ENCODE results near the gene SLC9B2. TPM values are rescaled to one million over a fixed set of nuclear protein-coding genes. Genes with fewer than 3 reads are reported as not detected.

The SLC9B2 gene, protein sequence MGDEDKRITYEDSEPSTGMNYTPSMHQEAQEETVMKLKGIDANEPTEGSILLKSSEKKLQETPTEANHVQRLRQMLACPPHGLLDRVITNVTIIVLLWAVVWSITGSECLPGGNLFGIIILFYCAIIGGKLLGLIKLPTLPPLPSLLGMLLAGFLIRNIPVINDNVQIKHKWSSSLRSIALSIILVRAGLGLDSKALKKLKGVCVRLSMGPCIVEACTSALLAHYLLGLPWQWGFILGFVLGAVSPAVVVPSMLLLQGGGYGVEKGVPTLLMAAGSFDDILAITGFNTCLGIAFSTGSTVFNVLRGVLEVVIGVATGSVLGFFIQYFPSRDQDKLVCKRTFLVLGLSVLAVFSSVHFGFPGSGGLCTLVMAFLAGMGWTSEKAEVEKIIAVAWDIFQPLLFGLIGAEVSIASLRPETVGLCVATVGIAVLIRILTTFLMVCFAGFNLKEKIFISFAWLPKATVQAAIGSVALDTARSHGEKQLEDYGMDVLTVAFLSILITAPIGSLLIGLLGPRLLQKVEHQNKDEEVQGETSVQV
- 14.3 and 15.0 TPM in 2 replicates for total RNA-seq

DNA sequence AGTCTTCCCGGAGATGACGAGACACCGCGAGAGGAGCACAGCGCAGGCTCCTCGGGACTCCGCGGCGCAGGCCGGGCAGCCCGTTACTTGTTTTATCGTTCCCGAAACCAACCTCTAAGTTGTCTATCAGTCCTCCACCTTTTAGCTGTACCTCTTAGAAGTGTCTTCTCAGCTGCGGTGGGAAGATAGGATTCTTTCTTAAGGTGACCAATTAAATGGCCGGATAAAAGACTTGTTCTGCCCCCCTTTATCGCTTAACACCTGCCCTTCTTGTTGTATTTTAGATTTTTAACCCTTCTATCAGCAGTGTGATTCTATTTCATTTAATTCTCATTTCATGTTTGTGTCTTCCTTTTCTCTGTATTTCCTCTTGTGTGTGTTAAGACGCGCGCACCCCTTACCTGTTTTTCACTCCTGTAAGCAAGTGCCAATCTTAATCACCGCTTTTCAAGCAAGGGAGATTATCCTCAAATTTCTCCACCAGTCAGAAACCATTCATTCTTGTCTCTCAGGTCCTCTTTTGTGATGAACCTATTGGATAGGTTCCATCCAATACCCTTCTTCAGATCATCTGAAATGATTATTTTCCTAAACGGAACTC is at the start of gene SLC9B2:
SLC9B2 (minus strand) TSS at position 15 of the 601 bp plus-strand sequence. CDS start 9,211 bp downstream, outside the sequence.
- DNase-seq (ENCODE audit: low read depth in 2 of 2), result peak in 1 of 2 donors; percentile 21

DNA sequence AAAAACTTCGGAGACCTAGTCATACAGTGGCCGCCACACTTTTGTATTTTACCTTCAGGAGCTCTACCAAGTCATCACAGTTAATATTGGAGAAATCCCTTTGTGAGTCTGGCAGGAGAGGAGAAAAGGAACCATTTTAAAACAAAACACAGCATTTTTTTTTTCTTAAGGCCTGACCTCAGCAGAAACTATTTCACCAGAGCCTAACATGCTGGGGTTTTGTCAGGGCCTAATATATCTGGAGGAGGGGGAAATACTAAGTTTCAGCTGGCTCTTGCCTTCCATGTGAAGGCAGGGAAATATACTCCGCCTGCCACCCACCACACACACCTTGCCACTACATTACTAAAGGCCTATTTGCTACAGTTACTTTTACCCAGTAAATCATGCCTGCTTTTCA is 49.6 kb upstream of the SLC9B2 start:
- no peak for DNase-seq (ENCODE audit: low read depth in 2 of 2)

DNA sequence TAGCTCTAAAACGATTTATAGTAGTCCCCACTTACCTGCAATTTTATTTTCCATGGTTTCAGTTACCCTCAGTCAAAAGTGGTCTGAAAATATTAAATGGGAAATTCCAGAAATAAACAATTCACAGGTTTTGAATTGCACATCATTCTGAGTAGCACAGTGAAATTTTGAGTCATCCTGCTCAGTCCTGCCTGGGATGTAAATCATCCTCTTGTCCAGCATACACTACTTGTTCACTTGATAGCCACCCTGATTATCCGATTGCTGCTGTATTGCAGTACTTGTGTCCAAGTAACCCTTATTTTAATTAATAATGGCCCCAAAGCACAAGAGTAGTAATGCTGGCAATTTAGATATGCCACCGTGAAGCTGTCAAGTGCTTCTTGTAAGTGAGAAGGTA is 46.6 kb upstream of the SLC9B2 start:
- DNase-seq (ENCODE audit: low read depth in 2 of 2), result no peak

DNA sequence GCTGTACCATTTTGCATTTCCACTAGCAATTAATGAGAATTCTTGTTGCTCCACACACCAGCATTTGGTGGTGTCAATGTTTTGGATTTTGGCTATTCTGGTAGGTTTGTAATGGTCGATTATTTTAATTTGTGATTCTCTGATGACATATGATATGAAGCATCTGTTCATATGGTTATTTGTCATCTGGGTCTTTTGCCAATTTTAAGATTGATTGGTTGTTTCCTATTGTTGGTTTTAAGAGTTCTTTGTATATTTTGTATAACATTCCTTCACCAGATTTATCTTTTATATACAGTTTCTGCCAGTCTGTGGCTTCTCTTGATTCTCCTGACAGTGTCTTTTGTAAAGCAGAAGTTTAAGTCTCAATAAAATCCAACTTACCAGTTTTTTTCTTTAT is 41.6 kb upstream of the SLC9B2 start:
- peak in 1 of 2 donors; percentile 51 for DNase-seq (ENCODE audit: low read depth in 2 of 2)

DNA sequence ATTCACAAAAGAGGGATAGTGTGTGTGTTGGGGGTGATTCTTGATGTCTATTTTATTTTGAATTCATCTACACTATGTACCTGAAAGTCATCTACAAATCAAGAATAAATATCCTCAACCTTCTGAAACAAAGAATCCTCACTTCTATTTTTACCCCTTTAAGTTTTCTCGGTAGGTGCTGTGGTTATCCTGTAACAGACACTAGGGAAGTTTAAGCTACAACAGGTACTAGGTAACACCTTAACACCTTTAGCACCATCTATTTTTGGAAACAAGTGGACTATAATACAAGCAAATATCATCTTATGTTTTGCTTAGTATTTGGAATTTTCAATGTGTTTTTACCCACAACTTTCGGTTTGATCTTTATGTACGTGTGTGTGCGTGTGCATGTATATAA is 35.0 kb upstream of the SLC9B2 start:
- no peak for DNase-seq (ENCODE audit: low read depth in 2 of 2)

DNA sequence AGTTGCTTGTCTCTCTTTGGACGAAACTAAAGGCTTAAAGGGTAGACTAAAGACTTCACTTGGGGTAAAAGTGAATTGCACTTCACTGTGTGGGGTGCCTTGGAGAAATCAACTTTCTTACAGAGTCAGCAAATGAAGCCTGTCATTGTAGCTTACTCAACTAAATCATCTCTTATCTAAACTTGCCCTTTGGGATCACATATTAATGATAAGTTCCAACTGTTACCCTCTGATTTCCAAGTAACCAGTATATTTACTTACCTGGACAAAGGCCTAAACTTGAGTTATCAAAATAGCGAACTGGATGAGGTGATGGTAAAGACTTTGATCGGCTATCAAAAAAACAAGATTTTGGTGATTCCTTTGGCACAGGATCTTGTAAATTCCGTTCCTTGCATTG is 32.0 kb upstream of the SLC9B2 start:
- DNase-seq (ENCODE audit: low read depth in 2 of 2), result no peak

DNA sequence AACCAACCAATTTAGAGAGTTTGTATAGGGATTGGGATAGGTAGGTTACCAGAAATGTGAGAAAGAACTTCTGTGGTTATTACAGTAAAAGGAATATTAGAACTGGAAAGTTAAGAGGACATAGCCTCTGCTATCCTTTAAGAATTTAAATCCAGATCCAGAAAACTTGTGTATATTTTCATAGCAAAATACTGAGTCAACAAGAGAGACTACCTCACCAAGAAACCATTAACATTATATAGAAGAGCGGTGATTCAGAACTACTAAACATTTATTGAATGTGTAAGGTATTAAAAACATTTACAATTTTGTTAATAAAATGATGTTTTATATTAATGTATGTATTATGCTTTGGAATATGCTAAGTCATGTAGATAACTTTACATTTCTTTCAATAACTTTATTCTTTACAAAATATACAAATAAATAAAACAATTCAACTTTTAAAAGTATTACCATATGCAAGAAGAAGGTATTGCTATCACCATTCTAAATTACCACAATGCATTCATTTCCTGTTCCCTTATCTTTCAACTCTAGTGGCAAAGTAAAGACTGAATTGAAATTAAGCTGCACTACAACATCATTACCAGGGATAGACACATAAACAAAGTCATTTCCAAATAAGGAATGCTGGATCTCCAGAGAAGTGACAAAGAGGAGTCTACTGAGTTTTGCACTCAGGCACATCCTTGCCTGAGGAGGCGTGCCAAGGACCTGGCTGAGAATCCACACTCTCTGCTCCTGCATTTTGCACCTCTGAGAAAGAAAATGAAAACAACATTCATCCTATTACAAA is 29.2 kb upstream of the SLC9B2 start:
- DNase-seq (ENCODE audit: low read depth in 2 of 2), result no peak

DNA sequence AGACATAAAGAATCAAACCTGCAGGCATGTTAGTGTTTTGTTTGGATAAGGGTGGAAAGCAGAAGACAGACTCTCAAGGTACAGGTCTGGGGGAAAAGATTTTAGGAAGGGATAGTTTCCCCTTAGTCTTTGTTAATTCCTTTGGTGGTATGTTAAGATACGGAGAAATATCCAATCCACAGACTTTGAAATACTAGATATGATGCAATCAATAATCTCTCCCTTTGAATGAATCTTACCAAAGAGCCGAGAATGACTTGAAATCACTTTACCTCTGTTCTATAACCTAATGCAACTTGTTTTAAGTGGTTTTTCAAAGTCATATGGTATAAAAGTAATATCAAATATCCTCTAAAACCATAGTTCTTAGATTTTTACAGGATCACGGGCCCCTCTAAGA is 28.3 kb upstream of the SLC9B2 start:
- DNase-seq (ENCODE audit: low read depth in 2 of 2), result no peak

DNA sequence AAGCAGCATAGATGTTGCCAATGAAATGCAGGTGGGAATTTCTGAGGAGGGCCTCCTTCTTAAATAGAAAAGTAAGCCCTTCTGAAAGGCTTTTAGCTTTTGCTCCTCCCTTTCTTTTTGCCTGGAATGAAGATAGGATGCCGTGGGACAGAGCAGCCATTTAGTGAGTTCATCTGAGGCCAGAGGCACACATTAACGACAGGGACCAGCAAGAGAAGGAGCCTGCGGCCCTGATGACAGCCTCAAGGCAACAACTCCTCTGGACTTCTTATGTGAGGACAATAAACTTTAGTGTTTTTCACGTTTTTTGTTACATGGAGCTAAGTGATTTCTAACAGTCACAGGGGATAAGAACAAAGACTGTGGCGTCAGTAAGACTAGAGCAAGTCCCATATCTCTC is 24.1 kb upstream of the SLC9B2 start:
- DNase-seq (ENCODE audit: low read depth in 2 of 2), result no peak

DNA sequence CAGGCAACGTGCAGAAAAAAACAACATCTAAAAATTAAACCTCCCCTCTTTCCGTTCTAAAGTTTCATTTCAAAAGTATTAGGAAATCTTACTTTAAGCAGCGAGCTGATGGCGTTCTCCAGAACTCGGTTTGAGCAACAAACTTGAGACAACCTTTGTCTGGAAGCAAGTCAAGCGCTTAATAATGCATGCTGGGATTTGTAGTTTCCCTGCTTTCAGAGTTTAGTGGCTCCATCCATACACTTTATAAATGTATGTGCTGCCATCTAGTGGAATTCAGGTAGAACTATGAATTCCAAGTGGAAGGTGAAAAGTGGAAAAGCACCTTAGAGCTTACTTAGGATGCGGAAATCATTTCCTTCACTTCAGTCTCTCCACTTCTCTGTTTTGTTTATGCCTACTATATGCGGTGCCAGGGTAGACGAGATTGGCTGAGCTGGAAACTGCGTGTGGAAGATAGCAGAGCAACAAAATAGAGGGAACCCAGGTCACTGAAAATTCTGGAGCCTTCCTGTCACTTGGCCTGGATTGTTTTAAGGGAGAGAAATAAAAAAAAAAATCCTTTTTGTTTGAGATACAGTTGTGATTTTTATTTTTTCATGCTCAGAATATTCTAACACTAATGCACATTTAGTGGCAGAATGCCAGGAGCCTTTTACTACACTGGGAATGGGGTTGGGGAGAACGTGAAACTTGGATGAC is 23.3 kb upstream of the SLC9B2 start, which contains the start of gene BDH2:
BDH2 (minus strand) TSS at position 144 of the 702 bp plus-strand sequence. CDS start 3,580 bp downstream, outside the sequence.
- DNase-seq (ENCODE audit: low read depth in 2 of 2), result peak; percentile 86 to 94

DNA sequence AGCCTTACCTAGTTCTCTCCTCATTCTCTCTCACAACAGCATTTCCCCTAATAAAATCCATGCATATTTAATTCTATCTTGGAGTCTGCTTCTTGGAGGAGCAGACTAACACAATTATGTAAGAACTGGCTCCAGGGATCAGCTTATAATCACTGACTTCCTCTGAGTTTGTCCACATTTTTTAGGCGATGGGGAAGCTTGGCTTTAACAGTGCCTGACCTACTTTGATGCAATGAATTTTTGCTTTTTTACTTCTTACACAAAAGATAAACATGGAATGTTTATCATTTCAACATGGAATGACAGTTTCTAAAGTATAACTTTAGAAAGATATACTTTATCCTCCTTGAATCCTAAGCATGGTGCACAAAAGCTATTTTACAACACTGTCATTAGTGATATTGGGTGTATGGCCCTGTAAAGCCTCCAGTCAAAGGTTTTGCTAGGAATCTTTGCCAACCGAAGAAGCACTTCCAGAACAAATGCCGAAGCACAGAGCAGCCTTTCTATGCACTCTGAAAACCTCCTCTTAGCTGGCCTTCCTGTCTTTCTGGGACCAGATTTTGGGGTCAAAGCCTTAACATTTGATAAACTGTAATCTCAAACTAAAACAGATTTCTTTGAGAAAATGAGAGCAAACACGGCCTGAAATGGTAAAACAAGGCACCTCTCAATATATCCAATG is 22.3 kb upstream of the SLC9B2 start:
- peak in 1 of 2 donors; percentile 33 for DNase-seq (ENCODE audit: low read depth in 2 of 2)

DNA sequence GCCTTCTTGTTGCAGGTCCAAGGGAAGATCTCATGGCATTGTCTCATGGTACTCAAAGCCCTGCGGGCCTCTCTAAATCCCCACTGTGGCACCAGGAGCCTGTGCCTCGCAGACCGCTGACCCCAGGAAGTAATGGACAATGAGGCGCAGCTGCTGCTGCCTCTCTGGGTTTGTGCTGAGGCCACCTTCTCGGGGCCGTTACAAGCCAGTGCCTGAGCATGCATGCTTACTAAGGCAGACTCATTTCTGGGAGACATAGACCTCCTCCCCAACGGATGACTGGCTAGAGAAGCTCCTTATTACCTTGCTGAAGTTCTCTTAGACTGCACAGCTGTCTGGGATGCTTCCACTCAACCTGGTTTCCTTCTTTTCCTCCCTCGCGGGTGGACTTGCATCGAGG is 21.8 kb upstream of the SLC9B2 start:
- DNase-seq (ENCODE audit: low read depth in 2 of 2), result peak in 1 of 2 donors; percentile 26

DNA sequence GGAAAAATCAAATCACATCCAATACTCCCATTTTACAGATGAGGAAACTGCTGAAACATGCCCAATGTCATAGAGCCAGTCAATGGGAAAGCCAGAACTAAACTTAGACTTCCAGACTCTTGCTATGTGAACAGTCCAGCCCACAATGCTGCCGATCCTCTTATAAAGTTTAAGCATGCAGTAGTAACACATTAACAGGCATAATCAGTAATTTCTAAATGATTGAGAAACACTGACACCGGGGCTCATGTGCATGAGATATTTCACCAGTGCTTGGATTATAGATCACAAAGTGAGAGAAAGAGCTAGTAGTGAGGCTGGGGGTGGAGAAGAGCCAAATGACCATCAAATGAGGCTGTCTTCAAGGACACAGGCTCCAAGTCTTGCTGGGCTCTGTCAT is 20.6 kb upstream of the SLC9B2 start:
- DNase-seq (ENCODE audit: low read depth in 2 of 2), result no peak

DNA sequence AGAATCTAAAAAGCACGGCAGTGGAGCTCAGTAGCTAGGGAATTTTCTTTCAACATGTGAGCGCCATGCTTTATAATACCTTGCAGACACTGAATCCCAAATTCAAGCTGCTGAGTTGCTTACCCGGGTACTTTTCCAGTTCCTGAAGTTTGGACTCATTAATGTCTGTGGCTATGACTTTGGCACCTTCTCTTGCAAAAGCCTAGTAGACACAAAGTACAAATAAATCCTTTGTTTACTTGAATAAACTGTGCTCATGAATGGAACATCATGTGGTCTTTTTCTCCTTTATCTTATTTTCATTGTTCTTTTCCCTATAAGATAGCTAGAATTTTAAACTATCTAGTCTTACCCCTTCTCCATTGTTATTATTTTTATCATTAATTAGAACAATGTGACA is 18.5 kb upstream of the SLC9B2 start:
- no peak for DNase-seq (ENCODE audit: low read depth in 2 of 2)

DNA sequence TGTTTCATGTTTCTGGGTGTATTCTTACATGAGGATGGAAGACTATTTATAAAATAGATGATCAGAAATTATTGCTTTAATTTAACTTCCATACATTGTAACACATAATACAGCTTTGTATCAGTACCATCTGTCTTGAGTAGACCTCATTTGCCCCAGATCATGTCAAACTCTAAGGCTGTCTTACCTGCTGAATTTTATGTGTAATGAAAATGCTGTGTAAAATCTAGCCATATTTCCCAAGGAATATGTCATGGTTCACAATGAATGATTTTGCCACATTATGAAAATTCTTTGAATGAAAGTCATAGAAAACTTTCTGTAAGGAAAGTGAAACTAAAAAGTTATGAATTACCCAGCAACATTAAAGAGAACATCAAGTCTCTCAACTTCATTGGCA is 15.7 kb upstream of the SLC9B2 start:
- DNase-seq (ENCODE audit: low read depth in 2 of 2), result no peak

DNA sequence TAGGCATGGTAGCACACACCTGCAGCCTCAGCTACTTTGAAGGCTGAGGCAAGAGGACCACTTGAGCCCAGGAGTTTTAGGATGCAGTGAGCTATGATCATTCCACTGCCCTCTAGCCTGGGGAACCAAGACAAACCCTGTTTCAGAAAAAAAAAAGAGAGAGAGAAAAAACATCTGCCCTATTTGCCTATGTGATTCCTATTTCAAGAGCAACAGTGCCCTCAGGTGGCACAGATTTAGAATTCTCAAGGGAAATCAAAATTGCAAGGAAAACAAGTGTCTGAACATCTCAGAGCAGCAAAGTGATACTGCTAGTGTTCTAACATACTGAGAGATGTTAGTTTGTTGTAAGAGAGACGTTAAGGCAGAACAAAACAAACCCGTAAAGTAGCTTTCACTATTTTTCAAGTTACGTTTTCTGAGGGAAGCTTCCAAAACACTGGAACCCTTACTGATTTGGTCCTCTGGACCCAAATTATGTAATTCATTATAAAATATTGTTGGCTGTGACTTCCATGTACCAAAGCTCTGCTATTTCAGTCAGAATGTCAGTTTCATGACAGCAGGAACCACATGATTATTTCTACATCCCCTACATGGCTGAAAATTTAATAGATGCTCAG is 15.2 kb upstream of the SLC9B2 start:
- DNase-seq (ENCODE audit: low read depth in 2 of 2), result peak; percentile 79 to 82

DNA sequence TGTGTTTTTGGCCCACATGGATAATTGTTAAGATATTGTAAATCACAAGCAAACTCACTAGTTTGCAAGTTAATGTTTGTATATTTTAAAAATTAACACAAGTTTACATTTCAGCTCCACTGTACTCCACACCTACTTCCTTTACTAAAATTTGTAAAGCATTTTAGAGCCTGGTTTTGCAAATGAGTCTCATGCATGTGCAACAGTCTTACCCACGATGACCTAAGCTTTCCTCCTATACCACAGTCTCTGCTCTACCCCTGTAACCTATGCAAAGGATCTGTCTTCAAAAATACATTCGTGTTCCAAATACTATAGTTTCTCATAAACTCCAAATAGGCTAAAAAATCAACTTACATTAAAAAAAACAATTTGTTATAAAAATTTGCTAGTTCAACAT is 12.9 kb upstream of the SLC9B2 start:
- no peak for DNase-seq (ENCODE audit: low read depth in 2 of 2)

DNA sequence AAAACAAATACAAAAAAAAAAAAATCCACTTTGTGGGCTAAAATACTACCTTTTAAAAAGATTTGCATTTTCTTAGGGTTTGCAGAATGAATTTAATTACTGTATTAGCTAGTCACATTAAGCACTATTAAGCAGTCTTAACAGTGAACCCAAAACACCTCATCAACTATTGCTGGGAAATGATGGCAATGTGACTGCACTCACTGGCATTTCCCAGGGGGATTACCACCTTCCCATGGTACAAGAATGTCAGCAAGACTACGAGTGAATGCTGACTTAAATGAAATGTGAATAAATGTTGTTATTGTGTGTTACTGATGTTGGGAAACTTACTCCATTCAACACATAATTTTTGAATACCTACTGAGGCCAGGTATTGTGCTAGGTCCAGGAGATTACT is 10.0 kb upstream of the SLC9B2 start:
- DNase-seq (ENCODE audit: low read depth in 2 of 2), result no peak

DNA sequence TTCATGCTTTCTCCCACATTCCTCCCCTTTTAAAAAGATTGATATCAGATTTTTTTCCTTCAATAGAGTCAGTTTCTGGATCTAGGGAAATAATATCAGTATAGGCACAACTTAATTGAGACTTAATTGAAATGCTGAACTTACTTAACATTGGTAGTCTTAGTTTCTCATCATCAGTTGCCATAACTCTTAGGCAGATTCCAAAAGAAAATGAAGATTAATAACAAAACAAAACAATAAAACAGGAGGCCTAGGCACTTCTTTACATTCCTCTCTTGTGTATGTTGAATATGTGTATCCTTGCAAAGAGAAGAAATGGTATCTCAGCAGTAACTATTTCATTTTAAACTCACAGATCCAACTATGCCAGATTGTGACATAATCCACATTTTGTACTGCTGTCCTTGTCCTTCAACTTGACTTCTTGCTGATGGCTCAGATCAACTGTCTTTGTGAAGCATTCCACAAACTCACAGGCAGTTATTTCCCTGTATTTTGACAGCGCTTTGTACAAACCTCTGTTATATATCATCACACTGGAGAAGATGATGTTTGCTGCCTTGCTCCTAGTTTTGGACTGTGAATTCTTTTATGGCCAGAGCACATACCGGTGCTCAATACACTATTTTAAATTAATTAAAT is 9.1 kb upstream of the SLC9B2 start:
- DNase-seq (ENCODE audit: low read depth in 2 of 2), result no peak

DNA sequence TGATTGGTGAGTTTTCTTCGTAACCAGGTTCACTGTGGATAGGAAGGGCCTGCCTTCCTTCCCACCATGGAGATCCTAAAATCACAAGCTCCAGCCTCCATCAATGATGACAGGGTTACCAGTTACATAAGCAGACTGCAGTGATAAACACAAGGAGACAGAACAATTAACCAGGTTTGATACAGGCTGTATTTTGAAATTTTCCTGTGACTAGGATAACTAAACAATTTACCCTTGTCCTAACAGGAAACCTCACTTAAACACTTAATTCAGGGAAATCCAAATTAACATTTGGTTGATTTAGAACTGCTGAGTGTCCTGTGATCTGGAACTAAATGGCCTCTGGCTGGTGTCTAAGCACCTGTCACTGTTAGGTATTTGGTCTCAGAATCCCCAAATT is 3.1 kb upstream of the SLC9B2 start:
- DNase-seq (ENCODE audit: low read depth in 2 of 2), result no peak

Data from lung microvascular endothelial cell (primary cell).